Astrocyte (in vitro differentiated cells and primary cell): ENCODE data around the gene SCAPER.

Experiments
- CTCF ChIP-seq: IDR thresholded peaks from 2 replicates; pipeline ENCODE4 v1.5.1; 2011; ENCODE audit warnings: low read depth, mild to moderate bottlenecking, inconsistent platforms, low read length, moderate library complexity; ENCODE audit not compliant: insufficient read depth
- EZH2 ChIP-seq: IDR thresholded peaks from 2 replicates; pipeline ENCODE4 v1.6.1; 2012; ENCODE audit warnings: mild to moderate bottlenecking, low read length, inconsistent platforms; ENCODE audit not compliant: insufficient read depth

- no peak for TF ChIP-seq EZH2
- TF ChIP-seq CTCF: no peak
These were observed 593.8 kb downstream of the SCAPER start, which contains the start of gene ETFA for GRCh38 chr15:76311100-76311953.
